AG09319 (cell line): Measurements from ENCODE around the gene MBP.

Experiments
- DNase-seq: peaks from one replicate; pipeline ENCODE4 v3.0.0-alpha.2; 2010; ENCODE audit warnings: low read depth; ENCODE audit errors: extremely low read depth
- CTCF ChIP-seq: IDR thresholded peaks from 2 replicates; pipeline ENCODE4 v1.5.1; 2011; ENCODE audit warnings: low read depth, mild to moderate bottlenecking, inconsistent platforms, low read length, moderate library complexity

MBP gene

GRCh38 chr18:76985951-76986236, 146.7 kb downstream of the MBP start:
- no peak for DNase-seq
- TF ChIP-seq CTCF, result no peak

DNA sequence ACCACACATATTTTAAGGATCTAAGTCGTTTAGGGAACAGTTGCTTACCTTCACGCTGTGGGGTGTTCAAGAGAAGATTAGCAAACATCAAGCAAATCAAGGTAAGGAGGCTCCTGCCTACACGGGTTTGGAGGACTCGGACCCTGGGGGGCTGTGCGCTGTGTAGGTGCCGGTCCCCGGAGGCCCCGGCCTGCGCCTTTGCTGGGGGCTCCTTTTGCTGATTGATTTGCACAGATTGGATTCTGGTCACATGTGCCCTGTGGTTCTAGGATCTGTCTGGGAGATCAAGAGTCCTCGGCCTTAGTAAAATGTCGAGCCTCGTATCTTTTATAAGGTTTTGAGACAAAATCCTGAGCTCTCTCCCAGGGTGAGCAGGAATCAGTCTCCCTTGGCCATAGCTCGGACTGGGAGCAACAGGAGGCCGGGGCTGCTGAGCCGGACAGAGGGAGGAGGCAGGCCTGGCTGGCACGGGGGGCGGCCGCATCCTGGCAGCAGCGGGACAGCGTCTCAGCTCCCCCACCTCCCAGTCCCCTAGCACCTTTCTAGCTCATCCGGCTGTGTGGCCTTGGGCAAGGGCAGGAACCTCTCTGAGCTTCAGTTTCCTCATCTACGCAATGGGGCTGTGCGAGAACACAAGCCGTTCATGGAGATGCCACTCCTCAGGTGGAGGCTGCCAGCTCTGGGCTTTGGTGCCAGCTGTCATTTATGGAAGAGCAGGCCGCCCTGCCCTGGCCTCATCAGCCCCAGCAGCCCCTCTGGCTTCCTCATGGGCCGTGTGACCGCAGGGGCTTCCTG, 147.2 kb downstream of the MBP start:
- no peak for TF ChIP-seq CTCF
- DNase-seq, result no peak

DNA sequence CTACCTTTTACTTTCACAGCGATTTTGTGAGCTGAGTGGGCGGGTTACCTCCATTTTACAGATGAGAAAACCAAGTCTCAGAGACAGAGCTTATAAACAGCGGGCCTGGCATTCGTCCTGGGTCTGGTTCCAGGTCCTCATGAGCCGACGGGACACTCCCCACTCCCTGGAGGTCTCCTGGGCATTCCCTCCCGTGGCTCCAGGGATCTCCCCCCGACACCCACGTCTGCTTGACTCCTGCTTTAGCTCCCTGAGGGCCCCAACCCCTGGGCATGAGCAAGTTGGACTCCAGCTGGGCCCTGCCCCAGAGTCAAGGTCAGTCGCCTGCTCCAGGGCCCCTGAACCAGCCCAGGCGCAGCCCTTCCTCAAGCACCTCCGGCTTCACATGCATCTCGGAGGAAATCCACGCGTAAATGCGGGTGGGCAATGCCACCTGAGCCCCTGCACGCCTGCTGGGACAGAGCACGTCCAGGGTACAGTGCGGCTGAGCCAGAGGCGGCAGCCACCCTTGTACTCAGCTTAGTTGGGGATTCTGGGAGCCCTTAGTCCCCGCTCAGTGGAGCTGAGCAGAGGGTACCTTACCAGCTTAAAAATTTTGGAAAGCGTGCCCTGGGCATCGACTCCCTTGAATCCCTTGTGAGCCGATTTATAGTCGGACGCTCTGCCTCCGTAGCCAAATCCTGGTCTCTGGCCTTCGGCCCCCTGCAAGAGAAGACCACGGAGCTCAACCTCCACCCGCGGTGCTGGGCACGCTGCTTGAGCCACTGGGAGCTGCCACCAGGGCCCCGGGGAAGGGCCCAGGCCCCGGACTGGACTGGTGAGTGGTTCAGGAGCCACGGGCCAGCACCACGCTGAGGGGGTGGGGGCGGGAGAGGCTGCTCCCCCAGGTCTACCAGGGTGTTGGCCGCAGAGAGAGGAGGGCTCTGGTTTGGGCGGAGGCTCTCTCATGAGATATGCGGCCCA, 148.1 kb downstream of the MBP start:
- no peak for DNase-seq
- TF ChIP-seq CTCF, result no peak

DNA sequence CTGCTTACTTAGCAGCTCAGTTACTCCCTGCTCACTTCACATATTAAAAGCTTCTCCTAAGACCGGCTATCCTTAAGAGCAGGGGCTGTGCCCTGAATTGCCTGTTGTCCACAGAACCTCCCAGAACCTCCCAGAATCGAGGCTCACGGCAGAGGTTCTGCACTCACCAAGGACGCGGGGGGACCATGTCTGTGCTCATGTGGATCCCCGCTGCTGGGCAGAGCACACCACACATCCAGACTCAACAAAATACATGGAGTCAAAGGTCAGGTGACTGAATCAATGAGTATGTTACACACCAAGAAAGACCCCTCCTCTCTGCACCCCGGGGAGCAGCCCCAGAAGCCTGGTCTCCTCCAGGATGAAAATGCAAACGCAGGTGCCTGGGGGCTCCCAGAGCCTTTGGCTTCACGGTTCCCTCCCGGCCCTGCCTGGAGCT, 149.0 kb downstream of the MBP start:
- TF ChIP-seq CTCF, result no peak
- no peak for DNase-seq

- DNase-seq, result peak; percentile 16
- peak; percentile 92 for TF ChIP-seq CTCF
These were observed 149.6 kb downstream of the MBP start for GRCh38 chr18:76982841-76983583.

GRCh38 chr18:76982038-76982437, 150.5 kb downstream of the MBP start:
- DNase-seq, result no peak
- TF ChIP-seq CTCF, result no peak
